Smooth muscle cell of the pulmonary artery (primary cell): Measurements from ENCODE around the gene RHOXF2. TPM values are rescaled to one million over a fixed set of nuclear protein-coding genes. Genes with fewer than 3 reads are reported as not detected.

Experiments
- total RNA-seq: library from RNA; depleted of rRNA; stranded (reverse); fragments of >200 nt; gene quantifications from 2 replicates; pipeline ENCODE4 v1.2.3, GENCODE V29; 2014

Gene RHOXF2
- not detected in 2 replicates for total RNA-seq

GRCh38 chrX:120158313-120158712, at the start of gene RHOXF2:
RHOXF2 (plus strand) TSS chrX:120158613; CDS start chrX:120158751, 138 bp downstream.

GRCh38 chrX:120115438-120115963, 42.9 kb upstream of the RHOXF2 start, which contains the start of gene RHOXF1:
RHOXF1 (minus strand) TSS chrX:120115913; CDS start chrX:120115862, 51 bp downstream.

Other genes starting within 250 kb of the RHOXF2 start
- gene NKAP, start 214.9 kb upstream of the RHOXF2 start, total RNA-seq: 4.2 and 4.4 TPM in 2 replicates
- not detected in 2 replicates for gene RHOXF2B, start 80.9 kb upstream of the RHOXF2 start, total RNA-seq
- gene RHOXF1, start 42.7 kb upstream of the RHOXF2 start, total RNA-seq: not detected in 2 replicates
- 10.9 and 11.1 TPM in 2 replicates for gene ZBTB33, start 92.2 kb downstream of the RHOXF2 start, total RNA-seq
- gene TMEM255A, start 152.8 kb downstream of the RHOXF2 start, total RNA-seq: 0.07 TPM in 1 of 2 replicates, not detected in the other
- gene ATP1B4, start 203.5 kb downstream of the RHOXF2 start, total RNA-seq: not detected in 2 replicates